GM08714 (cell line): ENCODE measurements around the gene EIF4ENIF1.
"Not testable (repeated sequence)": the region's sequence is repeated elsewhere in the genome, so short reads cannot be mapped to it uniquely, and the experiment has no call there.

Experiments used
- H3K4me3 ChIP-seq: fragments of 200-500 bp; sonication (Bioruptor generic); 2 replicates; pipeline ENCODE4 v1.5.1; 2014; ENCODE audit warnings: mild to moderate bottlenecking, low read length, inconsistent platforms
- ZNF274 ChIP-seq: IDR thresholded peaks from 2 replicates; pipeline ENCODE4 v1.6.1; 2012; ENCODE audit warnings: mild to moderate bottlenecking, low read depth, low read length

The EIF4ENIF1 gene

GRCh38 chr22:31441652-31442051 is 48.0 kb downstream of the EIF4ENIF1 start:
- H3K4me3 ChIP-seq = no peak overlapping the region
- TF ChIP-seq ZNF274 = no peak

- TF ChIP-seq ZNF274 = no peak
- H3K4me3 ChIP-seq = no peak overlapping the region
Measured at GRCh38 chr22:31440681-31441080, 49.0 kb downstream of the EIF4ENIF1 start.

- no peak for TF ChIP-seq ZNF274
Measured at GRCh38 chr22:31439808-31440207, 49.8 kb downstream of the EIF4ENIF1 start.

GRCh38 chr22:31436132-31436531 is 53.5 kb downstream of the EIF4ENIF1 start:
- no peak overlapping the region for H3K4me3 ChIP-seq
- TF ChIP-seq ZNF274 = no peak

More at GRCh38 chr22:31439808-31440207, 49.8 kb downstream of the EIF4ENIF1 start:
- H3K4me3 ChIP-seq = no peak overlapping the region

GRCh38 chr22:31431950-31432349 is 57.7 kb downstream of the EIF4ENIF1 start:
- TF ChIP-seq ZNF274 = no peak
- no peak overlapping the region for H3K4me3 ChIP-seq

GRCh38 chr22:31425331-31426050 is 64.2 kb downstream of the EIF4ENIF1 start:
- TF ChIP-seq ZNF274 = no peak
- no peak overlapping the region for H3K4me3 ChIP-seq

- H3K4me3 ChIP-seq = not testable (repeated sequence)
Measured at GRCh38 chr22:31402350-31402749, 87.3 kb downstream of the EIF4ENIF1 start.

- TF ChIP-seq ZNF274 = no peak
- peak overlapping the region; percentile 88 for H3K4me3 ChIP-seq
Measured at GRCh38 chr22:31400023-31400397, 89.6 kb downstream of the EIF4ENIF1 start.

- TF ChIP-seq ZNF274 = no peak
- H3K4me3 ChIP-seq = peak within 1 kb of the TSS; percentile 88
Measured at GRCh38 chr22:31399211-31400022, 90.2 kb downstream of the EIF4ENIF1 start, which contains the start of gene DRG1. DRG1 (plus strand) TSS chr22:31399604; CDS start chr22:31399684, 80 bp downstream.

GRCh38 chr22:31398231-31398630 is 91.4 kb downstream of the EIF4ENIF1 start:
- H3K4me3 ChIP-seq = no peak overlapping the region
- no peak for TF ChIP-seq ZNF274

- TF ChIP-seq ZNF274 = no peak
- no peak overlapping the region for H3K4me3 ChIP-seq
Measured at GRCh38 chr22:31394326-31394725, 95.3 kb downstream of the EIF4ENIF1 start.

- no peak for TF ChIP-seq ZNF274
- no peak overlapping the region for H3K4me3 ChIP-seq
Measured at GRCh38 chr22:31393893-31394292, 95.7 kb downstream of the EIF4ENIF1 start.
